Effector CD4-positive, alpha-beta T cell (primary cell): ENCODE results near the gene PTPRD.

Source experiments
- DNase-seq: peaks from one replicate; pipeline ENCODE4 v3.0.0-alpha.2; 2020

Gene PTPRD

GRCh38 chr9:9231946-9232345 lies 1380.9 kb downstream of the PTPRD start:
- DNase-seq = no peak

- DNase-seq = no peak
Observed at GRCh38 chr9:9229269-9229668, 1383.5 kb downstream of the PTPRD start.

GRCh38 chr9:9223175-9223574 lies 1389.6 kb downstream of the PTPRD start:
- DNase-seq = no peak

GRCh38 chr9:9222730-9223129 lies 1390.1 kb downstream of the PTPRD start:
- no peak for DNase-seq

- DNase-seq = no peak
Observed at GRCh38 chr9:9216934-9217333, 1395.9 kb downstream of the PTPRD start.

GRCh38 chr9:9215050-9215449 lies 1397.8 kb downstream of the PTPRD start:
- no peak for DNase-seq

- no peak for DNase-seq
Observed at GRCh38 chr9:9214066-9214465, 1398.7 kb downstream of the PTPRD start.

GRCh38 chr9:9212963-9213362 lies 1399.8 kb downstream of the PTPRD start:
- no peak for DNase-seq

GRCh38 chr9:9202276-9202675 lies 1410.5 kb downstream of the PTPRD start:
- DNase-seq = no peak

- DNase-seq = no peak
Observed at GRCh38 chr9:9186086-9186485, 1426.7 kb downstream of the PTPRD start.

GRCh38 chr9:9182431-9182830 lies 1430.4 kb downstream of the PTPRD start:
- DNase-seq = no peak

- no peak for DNase-seq
Observed at GRCh38 chr9:9177081-9177480, 1435.7 kb downstream of the PTPRD start.

GRCh38 chr9:9174358-9174757 lies 1438.4 kb downstream of the PTPRD start:
- no peak for DNase-seq

- DNase-seq = no peak
Observed at GRCh38 chr9:9173264-9173663, 1439.5 kb downstream of the PTPRD start.

- no peak for DNase-seq
Observed at GRCh38 chr9:9170439-9171134, 1442.2 kb downstream of the PTPRD start.

- no peak for DNase-seq
Observed at GRCh38 chr9:9142001-9142400, 1470.8 kb downstream of the PTPRD start.

GRCh38 chr9:9133526-9133925 lies 1479.3 kb downstream of the PTPRD start:
- no peak for DNase-seq

- no peak for DNase-seq
Observed at GRCh38 chr9:9124616-9125015, 1488.2 kb downstream of the PTPRD start.

GRCh38 chr9:9122230-9122875 lies 1490.4 kb downstream of the PTPRD start:
- DNase-seq = no peak

- no peak for DNase-seq
Observed at GRCh38 chr9:9117866-9118265, 1494.9 kb downstream of the PTPRD start.

GRCh38 chr9:9112001-9112720 lies 1500.6 kb downstream of the PTPRD start:
- no peak for DNase-seq

- DNase-seq = no peak
Observed at GRCh38 chr9:9108641-9109040, 1504.2 kb downstream of the PTPRD start.

GRCh38 chr9:9102295-9102694 lies 1510.5 kb downstream of the PTPRD start:
- DNase-seq = no peak

GRCh38 chr9:9100070-9100469 lies 1512.7 kb downstream of the PTPRD start:
- DNase-seq = no peak
